PC-9 (cell line): ENCODE measurements around the gene CKAP2L. TPM values are rescaled to one million over a fixed set of nuclear protein-coding genes. Genes with fewer than 3 reads are reported as not detected.

ENCODE experiments used
- BruUV-seq: library from RNA; stranded (reverse); fragments of 400-500 nt; replicated peaks from 2 replicates; lab custom pipeline; 2021; lab: Mats Ljungman, UMichigan
- CTCF ChIA-PET: fragments of 300-600 bp; sonication (Branson Sonifier 250); formaldehyde crosslinking; loops from one replicate; lab custom pipeline; 2022; ENCODE audit warnings: antibody characterized with exemption; lab: Charles Lee
- POLR2A ChIA-PET: fragments of 300-600 bp; sonication (Branson Sonifier 250); formaldehyde crosslinking; loops from one replicate; lab custom pipeline; 2022; ENCODE audit warnings: antibody characterized with exemption; ENCODE audit not compliant: unreplicated experiment; lab: Charles Lee
- DNase-seq, 2 experiments: peaks; one replicate each; pipeline versions ENCODE4 v3.0.0 to v3.0.0-alpha.2; 2015 to 2022; ENCODE audit warnings: mixed read lengths in 1 of 2
- H2AFZ ChIP-seq: fragments of 200-600 bp; sonication (generic); 2 replicates; pipeline ENCODE4 v1.8.1; 2017; ENCODE audit warnings: antibody characterized with exemption
- H3F3A ChIP-seq: fragments of 200-600 bp; sonication (generic); 2 replicates; pipeline ENCODE4 v1.8.1; 2017; ENCODE audit warnings: antibody characterized with exemption, mild to moderate bottlenecking, low read depth; ENCODE audit not compliant: insufficient read depth
- H3K27ac ChIP-seq: fragments of 200-600 bp; sonication (generic); 2 replicates; pipeline ENCODE4 v1.6.1; 2016; ENCODE audit warnings: mixed run types
- H3K27me3 ChIP-seq: fragments of 200-600 bp; sonication (generic); 2 replicates; pipeline ENCODE4 v1.6.1; 2016; ENCODE audit warnings: low read depth, mixed run types; ENCODE audit not compliant: insufficient read depth
- H3K36me3 ChIP-seq: fragments of 200-600 bp; sonication (generic); 2 replicates; pipeline ENCODE4 v1.6.1; 2016; ENCODE audit warnings: low read depth, mixed run types
- H3K4me1 ChIP-seq: fragments of 200-600 bp; sonication (generic); replicated peaks from 2 replicates; pipeline ENCODE4 v1.6.1; 2016; ENCODE audit warnings: mixed run types; ENCODE audit not compliant: insufficient read depth
- H3K4me2 ChIP-seq: fragments of 200-600 bp; sonication (generic); 2 replicates; pipeline ENCODE4 v1.6.1; 2017; ENCODE audit warnings: mixed run types
- H3K4me3 ChIP-seq: fragments of 200-600 bp; sonication (generic); 2 replicates; pipeline ENCODE4 v1.6.1; 2016; ENCODE audit warnings: mixed run types
- H3K79me2 ChIP-seq: fragments of 200-600 bp; sonication (generic); 2 replicates; pipeline ENCODE4 v1.6.1; 2017; ENCODE audit warnings: low read depth, mixed run types
- H3K9me2 ChIP-seq: fragments of 200-600 bp; sonication (generic); 2 replicates; pipeline ENCODE4 v1.8.1; 2017; ENCODE audit warnings: mild to moderate bottlenecking; ENCODE audit not compliant: insufficient read depth
- H3K9me3 ChIP-seq: fragments of 200-600 bp; sonication (generic); 2 replicates; pipeline ENCODE4 v1.8.1; 2016; ENCODE audit warnings: low read depth; ENCODE audit not compliant: insufficient read depth
- H4K20me1 ChIP-seq: fragments of 200-600 bp; sonication (generic); 2 replicates; pipeline ENCODE4 v1.8.1; 2017; ENCODE audit not compliant: insufficient read depth
- EZH2 ChIP-seq: fragments of 200-600 bp; sonication (generic); IDR thresholded peaks from 2 replicates; pipeline ENCODE4 v1.8.0; 2017; ENCODE audit warnings: antibody characterized with exemption, low read depth
- intact Hi-C: fragments of 100-400 bp; cut with micrococcal nuclease; formaldehyde crosslinking; loops from one replicate; pipeline ENCODE4 v1.10.0; 2022; ENCODE audit not compliant: unreplicated experiment
- total RNA-seq: library from RNA; stranded (reverse); gene quantifications from 2 replicates; pipeline ENCODE4 v1.2.3, GENCODE V29; 2021
- TF ChIP-seq, protein P1 (sequence below): fragments of 200-600 bp; sonication (generic); conservative IDR thresholded peaks from 2 replicates; pipeline ENCODE4 v1.6.1; 2017; ENCODE audit warnings: mixed run types, antibody characterized with exemption, mild to moderate bottlenecking, moderate library complexity

CKAP2L gene
- total RNA-seq, 1 experiment from 2014 or later, result 28.7 TPM

- H3K9me2 ChIP-seq, result no peaks in the 10 kb centered on the region
- ChIA-PET POLR2A (no interaction called here), CTCF (interaction anchor here (0.6 to 3.9 kb wide), 7 partner anchors 21 to 188 kb away, joined by 3 to 39 read pairs (median 5); no protein-coding TSS in a partner anchor)
- H3K4me1 ChIP-seq, result peaks cover 26% of the 10 kb centered on the region
- no peak overlapping the region for H2AFZ ChIP-seq
- no peaks in the 10 kb centered on the region for H3K36me3 ChIP-seq
- H3F3A ChIP-seq, result peaks cover 16% of the 10 kb centered on the region; the same call in 1 of the 2 replicates
- no peak for TF ChIP-seq EZH2
- TF ChIP-seq, protein P1, sequence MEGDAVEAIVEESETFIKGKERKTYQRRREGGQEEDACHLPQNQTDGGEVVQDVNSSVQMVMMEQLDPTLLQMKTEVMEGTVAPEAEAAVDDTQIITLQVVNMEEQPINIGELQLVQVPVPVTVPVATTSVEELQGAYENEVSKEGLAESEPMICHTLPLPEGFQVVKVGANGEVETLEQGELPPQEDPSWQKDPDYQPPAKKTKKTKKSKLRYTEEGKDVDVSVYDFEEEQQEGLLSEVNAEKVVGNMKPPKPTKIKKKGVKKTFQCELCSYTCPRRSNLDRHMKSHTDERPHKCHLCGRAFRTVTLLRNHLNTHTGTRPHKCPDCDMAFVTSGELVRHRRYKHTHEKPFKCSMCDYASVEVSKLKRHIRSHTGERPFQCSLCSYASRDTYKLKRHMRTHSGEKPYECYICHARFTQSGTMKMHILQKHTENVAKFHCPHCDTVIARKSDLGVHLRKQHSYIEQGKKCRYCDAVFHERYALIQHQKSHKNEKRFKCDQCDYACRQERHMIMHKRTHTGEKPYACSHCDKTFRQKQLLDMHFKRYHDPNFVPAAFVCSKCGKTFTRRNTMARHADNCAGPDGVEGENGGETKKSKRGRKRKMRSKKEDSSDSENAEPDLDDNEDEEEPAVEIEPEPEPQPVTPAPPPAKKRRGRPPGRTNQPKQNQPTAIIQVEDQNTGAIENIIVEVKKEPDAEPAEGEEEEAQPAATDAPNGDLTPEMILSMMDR, result no peak
- peak overlapping the region; percentile 50; the same call in 1 of the 2 replicates for H3K4me2 ChIP-seq
- BruUV-seq, result no TSS peak
- no peaks in the 10 kb centered on the region for H3K9me3 ChIP-seq
- H3K79me2 ChIP-seq, result no peaks in the 10 kb centered on the region
- no peaks in the 10 kb centered on the region for H4K20me1 ChIP-seq
- intact Hi-C loops, result loop anchor here (2.0 to 10.0 kb wide), 5 partner anchors 35 to 673 kb away; partner anchors contain the start of genes TMEM87B and ZC3H6
- no peak overlapping the region for H3K27ac ChIP-seq
- no peak overlapping the region for H3K4me3 ChIP-seq
- no peak for DNase-seq
- H3K27me3 ChIP-seq, result no peaks in the 10 kb centered on the region
Observed at GRCh38 chr2:112727276-112728028, 37.0 kb downstream of the CKAP2L start.

DNA sequence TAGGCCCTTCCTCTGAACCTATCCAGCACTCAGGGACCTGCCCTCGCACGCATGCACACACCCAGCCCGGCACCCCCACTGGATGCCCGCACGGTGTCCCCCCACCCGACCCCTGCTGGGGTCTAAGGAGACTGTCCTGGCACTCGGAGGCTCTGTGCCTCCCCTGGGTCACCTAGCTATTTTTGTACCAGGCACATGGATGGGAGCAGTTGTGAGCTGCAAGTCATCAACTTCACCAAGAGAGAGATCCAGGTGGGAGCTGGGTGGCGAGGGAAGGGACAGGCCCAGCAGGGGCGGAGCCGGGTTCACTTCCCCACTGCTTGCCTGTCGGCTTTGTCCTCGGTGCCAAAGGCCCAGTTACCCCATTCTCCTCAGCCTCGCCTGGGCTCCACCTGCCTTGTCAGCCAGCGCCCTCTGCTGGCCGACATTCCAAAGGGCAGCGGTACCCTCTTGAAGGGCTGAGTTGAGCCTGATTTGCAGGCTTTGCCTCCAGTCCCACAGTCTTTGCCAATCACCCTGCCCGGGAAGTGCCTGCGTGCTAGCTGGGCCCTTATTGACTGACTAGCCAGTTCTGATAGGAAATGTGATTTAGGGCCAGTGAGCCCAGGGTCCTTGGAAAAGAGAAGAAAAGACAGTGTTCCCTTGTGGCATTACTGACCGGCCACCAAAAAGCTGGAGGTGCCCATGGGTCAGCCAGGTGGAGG, 37.8 kb downstream of the CKAP2L start:
- no peaks in the 10 kb centered on the region for H3K79me2 ChIP-seq
- ChIA-PET CTCF (interaction anchor here (0.5 to 3.9 kb wide), 10 partner anchors 20 to 232 kb away, joined by 3 to 39 read pairs (median 3); partner anchors contain the start of gene CHCHD5), POLR2A (interaction anchor here (0.5 kb wide), 1 partner anchor 82 kb away, joined by 6 read pairs; no protein-coding TSS in a partner anchor)
- BruUV-seq, result TSS peak; percentile 35
- intact Hi-C loops, result loop anchor here (1.0 to 10.0 kb wide), 9 partner anchors 34 to 672 kb away; partner anchors contain the start of genes SLC20A1, TMEM87B and ZC3H6
- no peak overlapping the region for H2AFZ ChIP-seq
- no peaks in the 10 kb centered on the region for H3K9me2 ChIP-seq
- no peaks in the 10 kb centered on the region for H4K20me1 ChIP-seq
- peak; percentile 87 to 95 for DNase-seq
- peak overlapping the region; percentile 77 for H3K27ac ChIP-seq
- H3K4me3 ChIP-seq, result no peak overlapping the region
- peaks cover 26% of the 10 kb centered on the region for H3K4me1 ChIP-seq
- TF ChIP-seq, protein P1, result peak; percentile 96
- TF ChIP-seq EZH2, result no peak
- H3K9me3 ChIP-seq, result no peaks in the 10 kb centered on the region
- no peaks in the 10 kb centered on the region for H3K36me3 ChIP-seq
- peaks cover 16% of the 10 kb centered on the region; the same call in 1 of the 2 replicates for H3F3A ChIP-seq
- H3K27me3 ChIP-seq, result no peaks in the 10 kb centered on the region
- H3K4me2 ChIP-seq, result peak overlapping the region; percentile 52
